ENCODE measurements around the gene CDRT4.

CDRT4 gene

GRCh38 chr17:15457723-15458094 lies 9.7 kb downstream of the CDRT4 start:
- Mint-ChIP-seq H3K27ac (no peak overlapping the region), H3K27me3 (no peaks in the 10 kb centered on the region), H3K36me3 (peaks cover 21% of the 10 kb centered on the region), H3K9me3 (peaks cover 7% of the 10 kb centered on the region), H3K4me1 (no peaks in the 10 kb centered on the region), H3K4me3 (no peak overlapping the region)
- DNase-seq (ENCODE audit: low spot score in 2 of 2) = no peak
- ATAC-seq (ENCODE audit: low read depth) = no peak

- peaks cover 17% of the 10 kb centered on the region for H3K36me3 Mint-ChIP-seq
- no peak overlapping the region for H3K27ac Mint-ChIP-seq
- H3K4me1 Mint-ChIP-seq = no peaks in the 10 kb centered on the region
- H3K9me3 Mint-ChIP-seq = peaks cover 4% of the 10 kb centered on the region
- DNase-seq (ENCODE audit: low spot score in 2 of 2) (no peak), ATAC-seq (ENCODE audit: low read depth) (no peak)
- H3K4me3 Mint-ChIP-seq = no peak overlapping the region
- H3K27me3 Mint-ChIP-seq = no peaks in the 10 kb centered on the region
Measured at GRCh38 chr17:15456972-15457722, 10.3 kb downstream of the CDRT4 start.

GRCh38 chr17:15456496-15456895 lies 10.9 kb downstream of the CDRT4 start:
- DNase-seq (ENCODE audit: low spot score in 2 of 2) = no peak
- Mint-ChIP-seq H3K9me3 (peaks cover 4% of the 10 kb centered on the region), H3K27me3 (no peaks in the 10 kb centered on the region), H3K36me3 (peaks cover 17% of the 10 kb centered on the region), H3K4me3 (no peak overlapping the region), H3K4me1 (no peaks in the 10 kb centered on the region), H3K27ac (no peak overlapping the region)
- ATAC-seq (ENCODE audit: low read depth) = no peak

DNA sequence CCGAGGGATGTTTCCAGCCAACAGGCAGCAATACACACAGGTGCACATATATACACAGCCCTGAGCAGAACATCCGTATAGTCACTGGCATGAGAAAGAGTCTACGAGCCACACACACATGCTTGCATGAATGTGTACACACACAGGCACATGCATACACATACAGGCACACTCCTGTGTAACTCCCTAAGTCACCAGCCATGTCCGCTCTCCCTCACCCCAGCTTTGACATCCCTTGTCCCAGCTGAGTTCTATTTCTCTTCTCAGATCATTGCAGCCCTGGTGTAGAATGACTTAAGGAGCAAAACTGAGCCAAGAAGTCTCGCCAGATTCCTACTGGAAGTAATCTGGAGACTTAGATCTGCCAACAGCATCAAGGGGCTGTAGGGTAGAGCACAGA lies 13.1 kb downstream of the CDRT4 start:
- ATAC-seq (ENCODE audit: low read depth) (no peak), DNase-seq (ENCODE audit: low spot score in 2 of 2) (no peak)
- Mint-ChIP-seq H3K27me3 (no peaks in the 10 kb centered on the region), H3K9me3 (peaks cover 2% of the 10 kb centered on the region), H3K27ac (no peak overlapping the region), H3K4me1 (no peaks in the 10 kb centered on the region), H3K4me3 (no peak overlapping the region), H3K36me3 (peaks cover 11% of the 10 kb centered on the region)

GRCh38 chr17:15453782-15454181 lies 13.6 kb downstream of the CDRT4 start:
- Mint-ChIP-seq H3K36me3 (peaks cover 11% of the 10 kb centered on the region), H3K27me3 (no peaks in the 10 kb centered on the region), H3K4me3 (no peak overlapping the region), H3K27ac (no peak overlapping the region), H3K9me3 (peaks cover 2% of the 10 kb centered on the region), H3K4me1 (no peaks in the 10 kb centered on the region)
- ATAC-seq (ENCODE audit: low read depth) = no peak
- no peak for DNase-seq (ENCODE audit: low spot score in 2 of 2)

GRCh38 chr17:15453246-15453645 lies 14.2 kb downstream of the CDRT4 start:
- no peaks in the 10 kb centered on the region for H3K27me3 Mint-ChIP-seq
- no peak overlapping the region for H3K4me3 Mint-ChIP-seq
- ATAC-seq (ENCODE audit: low read depth) (no peak), DNase-seq (ENCODE audit: low spot score in 2 of 2) (no peak)
- H3K27ac Mint-ChIP-seq = no peak overlapping the region
- H3K36me3 Mint-ChIP-seq = peaks cover 11% of the 10 kb centered on the region
- H3K9me3 Mint-ChIP-seq = peaks cover 2% of the 10 kb centered on the region
- H3K4me1 Mint-ChIP-seq = no peaks in the 10 kb centered on the region

DNA sequence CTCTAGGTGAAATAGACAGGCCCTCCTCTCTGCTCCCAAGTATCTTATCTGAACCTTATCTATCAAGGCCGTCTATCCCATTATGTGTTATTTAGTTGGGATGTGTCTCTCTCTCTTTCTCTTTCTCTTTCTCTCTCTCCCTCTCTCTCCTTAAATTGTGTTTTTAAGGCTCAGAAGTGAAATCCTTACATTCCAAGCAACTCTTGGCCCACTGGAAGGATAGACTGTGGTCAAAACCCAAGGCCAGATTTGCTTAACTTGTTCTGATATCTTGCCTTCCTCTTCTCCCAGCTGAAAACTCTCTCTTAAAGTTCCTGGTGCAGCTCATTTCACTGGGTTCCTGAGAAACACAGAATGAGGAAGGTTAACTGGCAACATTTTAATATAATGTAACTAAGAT lies 14.7 kb downstream of the CDRT4 start:
- Mint-ChIP-seq H3K9me3 (peaks cover 2% of the 10 kb centered on the region), H3K4me1 (no peaks in the 10 kb centered on the region), H3K4me3 (no peak overlapping the region), H3K27ac (no peak overlapping the region), H3K36me3 (peaks cover 10% of the 10 kb centered on the region), H3K27me3 (no peaks in the 10 kb centered on the region)
- DNase-seq (ENCODE audit: low spot score in 2 of 2) = no peak
- ATAC-seq (ENCODE audit: low read depth) = no peak

DNA sequence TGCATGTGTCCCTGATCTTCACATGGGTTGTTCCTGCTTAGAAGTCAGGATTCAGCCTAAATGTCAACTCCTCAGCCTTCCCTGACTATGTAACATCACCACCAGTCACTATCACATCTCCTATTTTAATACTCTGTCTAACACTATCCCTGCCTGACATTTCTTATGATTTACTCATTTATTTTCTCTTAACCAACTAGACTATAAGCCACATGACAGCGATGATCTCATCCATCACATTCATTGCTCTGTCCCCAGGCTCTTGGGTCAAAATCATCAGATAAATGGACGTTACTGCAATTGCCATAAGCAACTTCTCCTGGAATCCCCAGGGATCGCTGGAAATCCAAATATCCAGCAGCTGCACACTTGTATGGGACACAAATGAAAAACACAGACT lies 15.7 kb downstream of the CDRT4 start:
- Mint-ChIP-seq H3K9me3 (peaks cover 2% of the 10 kb centered on the region), H3K36me3 (peaks cover 10% of the 10 kb centered on the region), H3K4me3 (no peak overlapping the region), H3K27ac (no peak overlapping the region), H3K27me3 (no peaks in the 10 kb centered on the region), H3K4me1 (no peaks in the 10 kb centered on the region)
- ATAC-seq (ENCODE audit: low read depth) (no peak), DNase-seq (ENCODE audit: low spot score in 2 of 2) (no peak)

GRCh38 chr17:15448580-15448956 lies 18.9 kb downstream of the CDRT4 start:
- no peak overlapping the region for H3K27ac Mint-ChIP-seq
- H3K36me3 Mint-ChIP-seq = no peaks in the 10 kb centered on the region
- H3K4me3 Mint-ChIP-seq = no peak overlapping the region
- no peaks in the 10 kb centered on the region for H3K27me3 Mint-ChIP-seq
- ATAC-seq (ENCODE audit: low read depth) (no peak), DNase-seq (ENCODE audit: low spot score in 2 of 2) (no peak)
- H3K9me3 Mint-ChIP-seq = no peaks in the 10 kb centered on the region
- no peaks in the 10 kb centered on the region for H3K4me1 Mint-ChIP-seq

GRCh38 chr17:15447928-15448579 lies 19.4 kb downstream of the CDRT4 start:
- H3K4me3 Mint-ChIP-seq = no peak overlapping the region
- DNase-seq (ENCODE audit: low spot score in 2 of 2) (no peak), ATAC-seq (ENCODE audit: low read depth) (no peak)
- H3K36me3 Mint-ChIP-seq = no peaks in the 10 kb centered on the region
- H3K27ac Mint-ChIP-seq = no peak overlapping the region
- H3K9me3 Mint-ChIP-seq = no peaks in the 10 kb centered on the region
- H3K27me3 Mint-ChIP-seq = no peaks in the 10 kb centered on the region
- no peaks in the 10 kb centered on the region for H3K4me1 Mint-ChIP-seq

GRCh38 chr17:15446036-15446435 lies 21.4 kb downstream of the CDRT4 start:
- no peaks in the 10 kb centered on the region for H3K27me3 Mint-ChIP-seq
- no peak for DNase-seq (ENCODE audit: low spot score in 2 of 2)
- H3K9me3 Mint-ChIP-seq = no peaks in the 10 kb centered on the region
- no peaks in the 10 kb centered on the region for H3K4me1 Mint-ChIP-seq
- peaks cover 1% of the 10 kb centered on the region for H3K36me3 Mint-ChIP-seq
- H3K27ac Mint-ChIP-seq = no peak overlapping the region
- no peak for ATAC-seq (ENCODE audit: low read depth)
- H3K4me3 Mint-ChIP-seq = no peak overlapping the region

- DNase-seq (ENCODE audit: low spot score in 2 of 2) (no peak), ATAC-seq (ENCODE audit: low read depth) (no peak)
- Mint-ChIP-seq H3K27ac (no peak overlapping the region), H3K27me3 (no peaks in the 10 kb centered on the region), H3K9me3 (no peaks in the 10 kb centered on the region), H3K36me3 (peaks cover 4% of the 10 kb centered on the region), H3K4me1 (no peaks in the 10 kb centered on the region), H3K4me3 (no peak overlapping the region)
Measured at GRCh38 chr17:15444805-15445204, 22.6 kb downstream of the CDRT4 start.

GRCh38 chr17:15442311-15443180 lies 24.9 kb downstream of the CDRT4 start:
- no peaks in the 10 kb centered on the region for H3K27me3 Mint-ChIP-seq
- H3K4me1 Mint-ChIP-seq = no peaks in the 10 kb centered on the region
- H3K4me3 Mint-ChIP-seq = no peak overlapping the region
- no peak for DNase-seq (ENCODE audit: low spot score in 2 of 2)
- H3K9me3 Mint-ChIP-seq = no peaks in the 10 kb centered on the region
- ATAC-seq (ENCODE audit: low read depth) = no peak
- H3K36me3 Mint-ChIP-seq = peaks cover 13% of the 10 kb centered on the region
- no peak overlapping the region for H3K27ac Mint-ChIP-seq

DNA sequence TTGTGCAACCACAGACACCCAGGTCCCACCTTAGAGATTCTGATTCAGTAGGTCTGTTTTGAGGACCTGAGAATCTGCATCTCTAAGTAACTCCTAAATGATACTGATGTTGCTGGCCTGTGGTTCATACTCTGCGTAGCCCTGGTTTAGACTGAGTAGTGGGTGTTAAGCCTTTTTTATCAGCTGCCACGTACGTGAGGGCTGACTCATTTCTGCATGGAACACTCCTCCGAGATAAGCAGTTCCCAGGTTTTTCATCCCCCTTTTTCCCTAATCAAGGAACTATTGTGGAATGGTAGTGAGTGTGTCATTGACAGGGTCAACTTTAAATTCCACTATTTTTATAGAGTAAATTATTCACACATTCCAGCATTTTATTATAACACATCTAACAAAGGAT lies 26.1 kb downstream of the CDRT4 start:
- H3K9me3 Mint-ChIP-seq = peaks cover 4% of the 10 kb centered on the region
- DNase-seq (ENCODE audit: low spot score in 2 of 2) (no peak), ATAC-seq (ENCODE audit: low read depth) (no peak)
- no peak overlapping the region for H3K4me3 Mint-ChIP-seq
- peaks cover 3% of the 10 kb centered on the region for H3K4me1 Mint-ChIP-seq
- no peak overlapping the region for H3K27ac Mint-ChIP-seq
- peaks cover 18% of the 10 kb centered on the region for H3K36me3 Mint-ChIP-seq
- no peaks in the 10 kb centered on the region for H3K27me3 Mint-ChIP-seq
